Non-pigmented ciliary epithelial cell (primary cell): ENCODE data around the gene LCN10.

Source experiments
- DNase-seq: peaks from one replicate; pipeline ENCODE4 v3.0.0-alpha.2; 2010; ENCODE audit warnings: low read depth

The LCN10 gene

DNA sequence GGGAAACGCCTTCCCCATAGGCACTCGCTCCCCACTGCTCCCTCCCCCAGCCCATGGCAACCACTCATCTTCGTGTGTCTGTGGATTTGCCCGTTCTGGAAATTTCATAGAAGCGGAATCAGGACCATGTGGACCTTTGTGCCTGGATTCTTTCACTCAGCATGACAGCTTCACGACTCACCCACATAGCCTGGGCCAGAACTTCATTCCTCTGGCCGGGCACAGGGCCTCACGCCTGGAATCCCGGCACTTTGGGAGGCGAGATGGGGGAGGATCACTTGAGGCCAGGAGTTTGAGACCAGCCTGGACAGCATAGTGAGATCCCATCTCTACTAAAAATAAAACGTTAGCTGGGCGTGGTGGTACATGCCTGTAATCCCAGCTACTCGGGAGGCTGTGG is 42.4 kb downstream of the LCN10 start:
- no peak for DNase-seq

DNA sequence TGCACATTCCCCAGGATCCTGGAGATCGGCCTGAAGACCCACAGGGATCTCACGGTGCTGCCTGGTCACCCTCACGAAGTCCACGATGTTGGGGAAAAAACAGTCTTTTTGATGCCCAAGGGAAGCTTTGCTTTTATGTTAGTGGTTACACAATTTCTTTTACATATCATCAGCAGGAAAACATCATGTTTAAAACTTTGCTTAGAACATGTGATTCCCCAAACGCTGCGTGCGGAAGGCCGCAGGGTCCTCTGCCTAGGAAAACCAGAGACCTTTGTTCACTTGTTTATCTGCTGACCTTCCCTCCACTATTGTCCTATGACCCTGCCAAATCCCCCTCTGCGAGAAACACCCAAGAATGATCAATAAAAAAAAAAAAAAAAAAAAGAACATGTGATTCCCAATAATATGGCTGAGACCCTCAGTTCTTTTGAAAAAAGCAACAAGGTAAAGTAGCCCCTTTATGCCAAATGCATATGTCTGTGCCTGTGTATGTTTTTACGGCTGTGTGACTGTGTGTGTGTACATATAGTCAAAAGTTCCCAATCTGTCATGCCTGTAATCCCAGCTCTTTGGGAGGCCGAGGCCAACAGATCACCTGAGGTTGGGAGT is 44.0 kb downstream of the LCN10 start:
- no peak for DNase-seq

DNA sequence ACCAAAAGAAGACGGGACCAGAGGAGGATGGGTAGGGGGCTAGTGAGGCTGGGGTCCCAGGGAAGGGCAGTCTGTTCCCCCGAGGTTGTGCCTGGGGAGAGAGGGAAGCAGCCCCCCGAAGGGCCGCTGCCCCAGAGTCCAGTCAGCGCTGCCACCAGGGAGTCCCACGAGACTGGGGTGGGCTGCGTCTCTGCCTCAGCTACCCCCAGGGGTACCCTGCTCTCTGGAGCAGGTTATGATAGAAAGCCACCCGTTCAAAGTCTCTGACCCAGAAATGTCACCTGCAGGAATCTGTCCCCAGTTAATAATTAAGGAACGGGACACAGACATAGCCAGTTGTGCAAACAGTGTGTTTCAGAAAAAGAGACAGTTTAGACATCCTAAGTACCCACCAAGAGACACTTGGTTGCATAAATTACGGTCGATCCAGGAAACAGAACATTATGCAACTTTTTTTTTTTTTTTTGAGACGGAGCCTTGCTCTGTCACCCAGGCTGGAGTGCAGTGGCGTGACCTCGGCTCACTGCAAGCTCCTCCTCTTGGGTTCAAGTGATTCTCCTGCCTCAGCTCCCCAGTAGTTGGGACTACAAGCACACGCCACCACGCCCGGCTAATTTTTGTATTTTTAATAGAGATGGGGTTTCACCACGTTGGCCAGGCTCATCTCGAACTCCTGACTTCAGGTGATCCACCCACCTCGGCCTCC is 44.8 kb downstream of the LCN10 start:
- no peak for DNase-seq

DNA sequence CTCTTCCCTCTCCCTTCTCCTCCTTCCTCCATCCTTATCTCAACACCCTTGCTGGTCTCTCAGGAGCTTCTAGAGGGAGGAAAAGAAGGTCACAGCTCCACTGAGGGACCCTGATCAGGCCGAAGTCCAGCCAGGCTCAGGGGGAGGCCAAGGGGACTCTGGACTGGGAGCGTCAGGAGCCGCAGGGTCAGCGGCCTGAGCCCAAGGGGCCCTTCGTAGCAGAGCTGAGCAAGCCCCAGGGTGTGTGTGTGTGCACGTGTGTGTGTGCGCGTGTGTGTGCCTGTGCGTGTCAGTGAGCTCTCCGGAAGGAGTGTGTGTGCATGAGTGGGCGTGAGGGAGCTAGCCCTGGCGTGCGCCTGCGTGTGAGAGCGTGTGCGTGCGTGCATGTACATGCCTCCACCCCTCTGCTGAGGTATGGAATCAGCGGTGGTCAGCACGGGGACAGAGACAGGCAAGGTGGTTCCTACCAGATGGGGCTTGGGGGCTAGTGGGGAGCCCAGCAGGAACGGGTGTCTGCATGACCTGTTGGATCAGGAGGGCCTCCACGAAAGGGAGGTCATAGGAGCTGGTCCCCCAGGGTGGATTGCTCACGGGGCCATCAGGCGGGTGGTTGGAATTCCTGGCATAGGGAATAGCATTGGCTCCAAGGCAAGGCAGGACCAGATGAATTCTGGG is 45.5 kb downstream of the LCN10 start:
- no peak for DNase-seq

DNA sequence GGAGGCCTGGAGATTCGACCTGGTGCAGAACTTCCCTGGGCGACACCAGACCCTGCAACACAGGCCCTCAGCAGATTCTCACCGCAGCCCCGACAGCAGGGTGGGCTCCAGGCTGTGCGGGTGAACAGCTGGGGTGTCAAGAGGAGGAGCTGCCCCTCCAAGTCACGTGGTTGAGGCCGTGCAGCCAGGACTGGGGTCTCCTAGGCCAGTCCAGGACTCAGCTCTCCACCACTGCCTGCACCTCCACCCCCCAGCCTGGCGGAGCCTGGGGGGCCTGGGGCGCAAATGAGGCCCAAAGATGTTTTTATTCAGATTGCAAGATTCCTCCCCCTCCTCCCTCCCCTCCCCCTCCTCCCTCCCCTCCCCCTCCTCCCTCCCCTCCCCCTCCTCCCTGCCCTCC is 46.2 kb downstream of the LCN10 start:
- DNase-seq = no peak

DNA sequence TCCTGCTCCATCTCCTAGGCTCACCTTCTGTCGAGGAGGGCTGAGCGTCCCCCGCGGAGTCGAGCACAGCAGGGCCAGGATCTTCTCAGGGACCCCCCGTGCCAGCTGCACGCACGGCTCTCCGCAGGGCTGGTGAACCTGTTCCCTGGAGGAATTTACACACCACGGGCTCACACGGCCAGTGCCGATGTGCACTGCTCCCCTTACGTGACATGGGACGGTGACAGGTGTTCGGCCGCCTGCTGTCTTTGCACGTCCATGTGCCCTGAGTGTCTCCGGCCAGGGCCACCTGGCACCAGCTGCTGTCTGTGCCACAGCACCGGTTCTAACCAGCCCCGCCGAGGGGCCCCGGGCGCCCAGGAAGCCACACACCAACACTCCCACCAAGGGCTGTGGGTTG is 46.8 kb downstream of the LCN10 start:
- DNase-seq = no peak

DNA sequence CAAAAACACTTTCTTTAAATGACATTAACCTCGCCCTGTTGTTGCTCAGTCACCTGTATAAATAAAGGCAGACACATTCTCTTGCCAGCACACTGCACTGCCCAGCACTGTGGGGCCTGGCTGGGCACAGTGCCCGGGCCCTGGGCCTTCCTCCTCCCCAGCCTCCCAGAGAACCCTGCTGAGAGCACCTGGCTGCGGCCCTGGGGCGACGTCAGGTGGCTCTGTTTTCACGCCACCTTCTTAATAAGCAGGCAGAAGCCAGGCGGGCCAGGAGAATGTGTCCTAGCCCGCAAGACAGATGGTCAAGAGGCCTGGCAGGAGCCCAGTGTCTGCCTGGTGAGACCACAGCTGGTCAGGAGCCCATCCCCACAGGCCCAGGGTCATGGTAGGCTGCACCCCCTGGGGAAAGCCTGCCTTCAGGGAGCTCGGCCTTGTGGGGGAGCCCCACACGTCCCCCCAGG is 47.3 kb downstream of the LCN10 start:
- DNase-seq = no peak

DNA sequence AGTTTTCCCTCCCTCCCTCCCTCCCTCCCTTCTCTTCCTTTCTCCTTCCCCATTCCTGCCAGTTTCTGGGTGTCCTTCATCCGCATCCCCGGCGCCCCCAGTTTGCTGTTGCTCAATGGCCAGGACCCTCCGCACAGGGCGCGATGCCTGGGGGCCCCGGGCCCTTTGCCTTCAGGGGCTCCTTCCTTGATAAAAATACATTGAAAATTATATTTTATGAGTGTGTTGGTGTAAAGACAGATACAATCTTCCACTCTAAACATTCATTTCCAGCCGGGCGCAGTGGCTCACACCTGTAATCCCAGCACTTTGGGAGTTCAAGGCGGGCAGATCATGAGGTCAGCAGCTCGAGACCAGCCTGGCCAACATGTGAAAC is 47.9 kb downstream of the LCN10 start:
- DNase-seq = no peak

DNA sequence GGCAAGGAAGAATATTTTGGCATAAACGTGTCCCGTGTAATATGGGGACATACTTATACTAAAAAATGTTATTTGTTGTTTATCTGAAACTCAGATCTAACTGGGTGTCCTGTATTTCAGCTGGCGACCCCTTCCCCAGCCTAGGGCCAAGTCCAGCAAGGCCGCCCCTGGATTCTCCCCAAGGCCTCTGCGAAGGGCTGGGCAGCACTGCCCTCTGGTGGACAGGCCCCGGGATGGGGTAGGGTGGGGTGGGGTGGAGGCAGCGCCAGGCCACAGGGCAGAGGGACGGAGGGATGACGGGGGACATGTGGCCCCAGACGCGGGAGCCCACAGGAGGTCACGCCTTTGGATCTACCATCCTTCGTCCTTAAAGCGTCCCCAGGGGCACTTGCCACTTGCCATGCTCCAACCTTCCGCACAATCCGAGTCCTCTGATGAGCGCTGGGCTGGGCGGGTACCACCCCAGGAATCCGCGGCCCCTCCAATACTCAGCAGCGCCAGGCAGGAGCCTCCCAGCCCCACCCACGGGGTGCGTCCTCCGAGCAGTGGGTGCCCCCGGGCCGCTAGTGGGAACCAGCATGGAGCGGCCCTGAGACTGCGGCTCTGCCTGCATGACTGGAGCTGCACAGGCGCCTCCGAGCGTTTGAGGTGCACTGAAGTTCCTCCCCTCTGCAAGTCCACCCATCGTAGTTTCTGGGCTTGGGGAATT is 48.4 kb downstream of the LCN10 start:
- no peak for DNase-seq

DNA sequence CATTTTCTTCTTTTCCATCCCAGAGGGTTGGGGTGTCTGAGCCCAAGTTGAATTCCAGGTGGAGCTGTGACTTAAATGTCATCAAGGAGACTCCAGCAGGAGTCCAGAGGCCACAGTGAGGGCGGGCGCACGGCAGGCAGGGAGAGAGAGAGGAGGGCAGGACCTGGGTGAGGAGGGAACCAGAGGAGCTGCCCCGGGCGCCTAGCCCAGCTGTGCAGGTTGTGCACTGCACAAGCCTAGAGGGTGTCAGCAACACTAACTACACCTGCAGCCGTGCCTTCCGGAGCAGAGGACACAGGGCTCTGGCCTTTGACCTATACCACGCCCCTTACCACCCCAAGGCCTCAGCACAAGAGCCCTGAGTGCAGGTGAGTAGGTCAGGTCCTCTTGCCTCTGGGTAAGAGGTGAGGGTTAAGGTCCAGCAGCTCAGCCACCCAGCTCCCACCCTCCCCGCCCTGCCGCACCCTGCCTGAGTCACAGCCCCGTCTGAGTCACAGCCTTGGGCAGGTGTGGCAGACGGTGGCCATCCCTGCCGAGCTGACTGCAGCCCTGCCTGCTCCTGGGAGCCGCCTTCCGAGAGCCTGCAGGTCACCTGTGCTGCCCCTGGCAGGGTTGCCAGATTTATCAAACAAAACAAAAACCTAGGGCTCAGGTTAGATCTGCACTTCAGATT is 49.1 kb downstream of the LCN10 start:
- DNase-seq = no peak

DNA sequence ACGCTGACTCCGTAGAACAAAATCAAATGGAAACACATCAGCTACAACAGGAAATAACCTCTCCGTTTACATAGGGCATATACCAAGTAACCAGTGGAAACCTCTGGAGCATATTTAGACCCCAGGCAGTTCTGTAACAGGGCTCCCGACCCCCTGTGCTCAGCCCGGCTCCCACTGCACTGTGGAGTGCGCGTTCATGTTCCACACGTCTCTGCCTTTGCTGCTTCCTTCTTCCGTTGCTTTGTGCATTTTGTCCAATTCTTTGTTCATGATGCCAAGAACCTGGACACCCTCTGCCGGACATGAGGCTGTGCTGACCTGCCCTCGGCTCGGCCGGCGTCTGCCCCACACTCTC is 49.6 kb downstream of the LCN10 start:
- DNase-seq = no peak

DNA sequence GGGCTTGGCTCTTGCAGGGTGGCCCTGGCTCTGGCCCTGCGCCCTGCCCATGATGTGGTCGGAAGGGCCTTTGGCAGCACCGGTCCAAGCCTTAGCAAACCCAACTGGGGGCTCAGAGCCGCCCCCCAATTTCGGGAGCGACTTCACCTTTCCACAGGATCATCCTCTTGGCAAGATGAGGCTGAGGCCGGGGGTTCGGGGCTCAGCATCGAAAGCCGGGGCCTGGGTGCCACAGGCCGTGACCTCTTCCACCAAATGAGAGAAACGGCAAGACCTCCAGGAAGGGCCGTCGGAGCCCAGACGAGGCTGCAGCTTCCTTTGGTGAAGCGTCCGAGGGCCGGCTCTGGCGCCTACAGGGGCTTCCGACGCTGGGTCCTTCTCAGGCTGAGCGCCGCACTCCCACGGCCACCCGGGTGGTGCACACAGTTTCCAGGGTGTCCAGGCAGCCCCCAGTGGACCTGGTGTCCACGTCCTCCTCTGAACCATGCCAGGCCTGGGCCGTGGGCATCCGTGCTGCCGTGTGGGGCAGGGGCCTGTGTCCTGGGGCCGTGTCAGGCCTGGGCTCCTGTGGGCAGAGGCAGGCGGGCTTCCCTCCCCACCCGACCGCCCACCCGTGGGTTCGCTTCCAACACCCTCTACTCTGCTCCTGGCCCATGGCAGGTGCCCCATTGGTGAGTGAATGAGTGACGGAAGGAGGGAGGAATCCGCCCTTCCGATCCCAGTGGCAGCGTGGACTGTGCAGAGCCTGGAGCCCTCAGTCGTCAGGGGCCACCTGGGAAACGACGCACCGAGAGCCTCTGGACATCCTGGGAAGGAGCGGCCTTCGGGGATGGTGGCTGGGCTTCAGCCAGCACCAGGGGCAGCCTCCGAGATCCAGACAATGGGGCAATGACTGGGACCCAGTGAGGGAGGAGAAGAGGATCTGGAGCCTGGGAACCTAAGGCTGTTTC is 50.3 kb downstream of the LCN10 start:
- no peak for DNase-seq

DNA sequence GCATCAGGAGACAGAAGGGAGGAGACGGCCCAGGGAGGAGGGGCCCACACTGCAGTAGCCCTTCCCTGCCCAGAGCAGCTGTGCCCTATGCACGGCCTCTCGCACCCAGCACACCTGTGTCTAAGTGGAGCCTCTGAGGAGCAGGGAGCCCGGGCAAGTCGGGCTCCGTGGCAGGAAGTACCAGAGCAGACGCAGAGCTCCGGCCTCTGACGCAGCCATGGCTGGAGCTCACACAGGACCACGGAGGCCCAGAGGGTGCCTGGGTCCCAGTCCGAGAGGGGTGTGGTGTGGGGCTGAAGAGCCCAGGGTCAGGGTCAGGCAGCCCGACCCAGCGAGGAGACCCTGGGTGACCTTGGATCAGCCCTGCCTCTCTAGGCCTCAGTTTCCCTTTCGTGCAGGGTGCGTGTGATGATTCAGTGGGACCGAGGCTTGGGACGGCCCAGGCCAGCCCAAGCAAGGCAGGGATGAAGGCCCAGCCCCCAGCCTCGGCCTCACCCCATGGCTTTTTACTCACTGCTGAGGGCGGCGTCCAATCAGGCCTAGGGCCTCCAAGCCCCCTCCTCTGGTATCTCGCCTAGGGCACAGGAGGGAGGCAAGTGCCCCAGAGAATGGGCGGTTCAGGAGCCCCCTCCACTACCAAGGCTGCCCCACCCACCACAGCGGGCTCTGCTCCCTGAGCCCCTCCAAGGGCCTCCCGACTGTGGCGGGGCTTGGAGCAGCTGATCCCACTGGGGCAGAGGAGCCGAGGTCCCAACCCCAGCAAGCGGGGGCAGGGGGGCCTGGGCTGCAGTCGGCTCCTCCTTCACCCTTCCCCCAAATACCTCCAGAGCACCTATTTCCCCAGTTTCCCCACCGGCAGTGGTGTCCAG is 51.2 kb downstream of the LCN10 start:
- no peak for DNase-seq

DNA sequence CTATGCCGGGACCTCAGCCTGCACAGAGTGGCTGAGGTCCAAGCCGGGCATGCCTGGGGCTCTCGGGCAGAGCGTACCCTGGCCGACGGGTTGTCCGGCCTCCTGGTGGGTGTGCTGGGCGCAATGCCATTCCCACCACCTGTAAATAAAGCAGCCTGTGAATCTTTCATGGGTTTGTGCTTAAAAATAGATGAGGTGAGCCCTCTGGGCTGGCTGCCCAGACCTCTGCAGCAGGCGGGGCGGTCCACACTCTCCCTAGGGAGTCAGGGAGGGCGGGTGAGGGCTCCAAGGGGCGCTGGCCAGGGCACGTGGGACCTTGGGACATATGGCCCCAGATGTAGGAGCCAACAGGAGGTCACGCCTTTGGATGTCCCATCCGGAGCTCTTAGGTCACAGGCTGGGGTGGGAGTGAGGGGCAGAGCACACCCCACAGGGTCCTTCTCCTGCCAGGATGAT is 51.9 kb downstream of the LCN10 start:
- no peak for DNase-seq

DNA sequence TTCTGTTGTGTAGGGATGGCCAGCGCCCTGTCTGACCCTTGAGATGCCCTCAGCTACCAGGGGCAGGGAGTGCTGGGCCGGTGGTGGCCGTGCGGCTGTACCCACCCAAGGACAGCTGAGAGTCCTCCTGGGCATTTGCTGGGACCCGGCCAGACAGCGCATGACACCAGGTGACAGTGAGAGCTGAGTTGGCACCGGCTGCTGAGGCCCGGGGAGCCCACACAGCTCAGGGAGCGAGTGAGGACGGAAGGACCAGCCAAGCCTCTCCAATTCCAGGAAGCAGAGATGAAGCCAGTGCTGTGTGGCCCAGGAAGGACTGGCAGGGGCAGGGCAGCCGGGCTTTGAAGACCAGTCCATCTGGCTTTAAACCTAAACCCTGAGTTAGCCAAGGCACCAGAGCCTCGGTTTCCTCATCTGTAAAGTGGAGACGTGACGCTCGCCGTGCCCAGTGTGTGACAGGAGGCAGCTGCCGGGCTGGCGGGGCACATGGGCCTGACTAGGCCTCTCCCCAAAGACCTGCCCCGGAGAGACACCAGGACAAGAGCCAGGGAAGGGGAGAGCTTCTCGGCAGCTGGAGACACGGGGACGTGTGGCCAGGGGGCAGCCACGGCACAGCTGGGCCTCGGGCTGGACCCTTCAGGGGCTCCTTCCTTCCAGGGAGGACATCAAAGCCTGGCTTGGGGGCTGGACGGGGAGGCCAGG is 52.5 kb downstream of the LCN10 start:
- no peak for DNase-seq

DNA sequence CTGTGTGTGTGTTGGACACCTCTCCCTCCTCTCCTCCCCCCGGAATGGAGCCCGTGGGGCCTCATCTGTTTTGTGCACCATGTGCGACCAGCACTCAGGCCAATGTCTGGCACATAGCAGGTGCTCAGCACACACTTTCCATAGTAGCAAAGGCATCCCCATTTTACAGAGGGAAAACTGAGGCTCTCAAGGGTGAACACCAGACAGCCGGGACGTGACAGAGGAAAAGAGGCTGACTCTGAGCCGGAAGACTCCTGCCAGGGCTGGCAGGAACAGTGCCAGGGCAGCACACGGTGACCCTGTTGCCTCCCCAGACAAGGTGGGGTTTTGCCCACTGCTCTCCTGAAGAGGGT is 53.7 kb downstream of the LCN10 start:
- DNase-seq = no peak

DNA sequence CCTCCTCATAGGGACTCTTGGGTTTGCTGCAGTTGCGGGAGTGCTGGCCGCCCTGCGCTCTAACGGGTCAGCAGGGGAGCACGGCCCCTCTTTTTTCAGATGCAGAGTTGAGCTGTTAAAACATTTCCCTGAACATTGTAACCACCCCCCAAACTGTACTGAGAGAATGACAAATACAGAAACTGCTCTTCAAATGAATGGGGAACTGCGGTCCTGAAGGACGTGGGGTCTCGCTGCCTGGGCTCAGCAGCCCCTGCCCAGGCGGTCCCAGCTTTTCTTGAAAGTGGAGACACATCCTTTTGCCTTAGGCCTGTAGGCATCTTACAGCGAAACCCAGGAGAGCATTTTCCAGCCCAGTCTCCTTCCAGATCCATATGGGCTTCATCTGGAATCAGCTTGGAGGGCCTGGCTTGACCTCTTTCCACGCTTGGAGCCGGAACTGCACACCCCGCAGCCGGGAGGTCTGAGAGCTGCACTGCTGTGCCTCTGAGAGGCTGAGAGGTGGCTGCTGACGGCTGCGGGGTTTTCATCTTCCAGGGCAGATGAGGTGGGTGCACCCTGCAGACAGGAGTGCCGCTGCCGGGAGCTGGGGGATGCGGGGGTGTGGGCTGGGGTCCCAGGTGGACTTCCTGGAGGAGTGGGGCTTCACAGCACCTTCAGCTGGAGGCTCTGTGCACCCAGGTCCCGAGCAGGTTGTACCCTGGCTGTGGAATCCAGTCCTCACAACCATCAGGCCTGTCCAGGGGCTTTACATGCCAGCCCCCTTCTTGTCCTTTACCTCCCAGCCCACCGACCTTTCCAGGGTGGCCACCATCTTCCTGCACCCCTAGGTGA is 54.2 kb downstream of the LCN10 start:
- DNase-seq = no peak
